Nucleus accumbens (tissue), 56 donors: ENCODE measurements around the gene IHH.

Experiments
- DNase-seq, 56 donors: peaks; one replicate each; lab custom pipeline; 2025; lab: John Stamatoyannopoulos, UW

IHH gene

GRCh38 chr2:219060821-219061791 is at the start of gene IHH:
TSS of gene IHH (minus strand) at chr2:219060921. CDS start at chr2:219060467, 454 bp downstream.
- no peak for DNase-seq

GRCh38 chr2:219109471-219109870 is 48.8 kb upstream of the IHH start:
- DNase-seq: peak in 2 of 56 donors; percentile 3 to 4

GRCh38 chr2:219107758-219108157 is 47.0 kb upstream of the IHH start:
- DNase-seq: no peak

- DNase-seq: no peak
These were observed 45.5 kb upstream of the IHH start for GRCh38 chr2:219106251-219106650.

- no peak for DNase-seq
These were observed 43.6 kb upstream of the IHH start for GRCh38 chr2:219104107-219105035.

GRCh38 chr2:219099329-219099728 is 38.6 kb upstream of the IHH start:
- DNase-seq: no peak

- no peak for DNase-seq
These were observed 34.8 kb upstream of the IHH start for GRCh38 chr2:219095406-219095935.

- DNase-seq: no peak
These were observed 33.5 kb upstream of the IHH start for GRCh38 chr2:219094171-219094570.

GRCh38 chr2:219090436-219091299 is 29.9 kb upstream of the IHH start:
- no peak for DNase-seq

- DNase-seq: no peak
These were observed 28.6 kb upstream of the IHH start for GRCh38 chr2:219089330-219089729.

- no peak for DNase-seq
These were observed 27.1 kb upstream of the IHH start for GRCh38 chr2:219087848-219088247.

- no peak for DNase-seq
These were observed 26.6 kb upstream of the IHH start for GRCh38 chr2:219087361-219087760.

- DNase-seq: no peak
These were observed 25.5 kb upstream of the IHH start for GRCh38 chr2:219086196-219086595.

GRCh38 chr2:219084791-219085190 is 24.1 kb upstream of the IHH start:
- DNase-seq: no peak

- peak in 1 of 56 donors; percentile 4 for DNase-seq
These were observed 21.7 kb upstream of the IHH start for GRCh38 chr2:219082332-219082958.

- no peak for DNase-seq
These were observed 21.1 kb upstream of the IHH start for GRCh38 chr2:219081701-219082331.

GRCh38 chr2:219081096-219081495 is 20.4 kb upstream of the IHH start:
- no peak for DNase-seq

GRCh38 chr2:219079417-219079816 is 18.7 kb upstream of the IHH start:
- no peak for DNase-seq

GRCh38 chr2:219078951-219079350 is 18.2 kb upstream of the IHH start:
- DNase-seq: no peak
